Thymus (tissue), 11 donors: ENCODE measurements around the gene ZNRF2. TPM values are rescaled to one million over a fixed set of nuclear protein-coding genes. Genes with fewer than 3 reads are reported as not detected.
A peak's percentile ranks its signal among the peaks of the same experiment; 100 is the strongest.

Experiments
- DNase-seq, 9 donors: peaks; one replicate each; pipeline ENCODE4 v3.0.0-alpha.2; 2013; ENCODE audit warnings: low spot score in 9 of 9, low read depth in 6 of 9, missing footprints in 1 of 9
- H3K27ac ChIP-seq, 2 donors: one replicate each; pipeline ENCODE4 v1.5.1; 2013; ENCODE audit warnings: control low read depth in 1 of 2, low read depth in 1 of 2, low read length in 1 of 2, mild to moderate bottlenecking in 1 of 2, moderate library complexity in 1 of 2
- H3K27me3 ChIP-seq, 2 donors: one replicate each; pipeline ENCODE4 v1.5.1; 2013; ENCODE audit warnings: low read length in 1 of 2; ENCODE audit not compliant: control insufficient read depth in 2 of 2, insufficient read depth in 1 of 2
- H3K36me3 ChIP-seq, 2 donors: one replicate each; pipeline ENCODE4 v1.5.1; 2013; ENCODE audit warnings: low read length in 1 of 2, mild to moderate bottlenecking in 1 of 2, moderate library complexity in 1 of 2; ENCODE audit not compliant: control insufficient read depth in 2 of 2, insufficient read depth in 2 of 2
- H3K4me1 ChIP-seq, 2 donors: one replicate each; pipeline ENCODE4 v1.5.1; 2013; ENCODE audit warnings: low read length in 2 of 2; ENCODE audit not compliant: control insufficient read depth in 2 of 2, insufficient read depth in 2 of 2
- H3K4me3 ChIP-seq, 2 donors: one replicate each; pipeline ENCODE4 v1.5.1; 2013; ENCODE audit warnings: low read length in 2 of 2, control low read depth in 1 of 2, mild to moderate bottlenecking in 1 of 2
- H3K9me3 ChIP-seq, 2 donors: one replicate each; pipeline ENCODE4 v1.5.1; 2013; ENCODE audit warnings: low read length in 1 of 2, mild to moderate bottlenecking in 1 of 2; ENCODE audit not compliant: control insufficient read depth in 2 of 2, insufficient read depth in 1 of 2
- WGBS: extraction: QIAGEN DNeasy Blood & Tissue Kit; methylation state at CpG from one replicate; pipeline ENCODE4 v1.1.7; 2013; 5-methylcytosine and 5-hydroxymethylcytosine counted together
- polyA plus RNA-seq: library from polyadenylated mRNA; stranded (reverse); fragments of 200-250 nt; gene quantifications from one replicate; pipeline ENCODE4 v1.2.3, GENCODE V29; 2013
- total RNA-seq: library from RNA; stranded (reverse); fragments of 120-200 nt; gene quantifications from one replicate; pipeline ENCODE4 v1.2.4, GENCODE V29; 2013
- donor health status: healthy.

The ZNRF2 gene
- total and polyA plus RNA-seq, 2 donors: 10.5 to 12.8 TPM

DNA sequence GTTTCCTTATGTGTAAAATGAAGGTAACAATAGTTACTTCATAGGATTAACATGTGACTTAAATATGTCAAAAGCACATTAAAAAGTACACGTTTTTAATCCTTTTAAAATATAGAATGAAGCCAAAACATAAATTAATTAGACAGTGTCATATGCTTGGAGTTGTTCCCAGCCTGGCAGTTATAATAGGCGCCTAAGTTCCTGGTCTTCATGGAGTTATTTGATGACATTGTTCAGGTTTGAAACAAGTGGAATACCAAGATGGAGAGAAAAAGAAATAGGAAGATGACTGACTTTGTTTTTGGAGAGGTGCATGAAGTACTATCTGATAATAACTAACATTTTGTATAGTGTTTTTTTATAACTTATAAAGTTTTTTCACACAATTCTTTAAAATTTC is 67.3 kb downstream of the ZNRF2 start:
- no peak overlapping the region for H3K27ac ChIP-seq
- no peaks in the 10 kb centered on the region for H3K27me3 ChIP-seq
- H3K9me3 ChIP-seq: no peaks in the 10 kb centered on the region
- 85% methylated on average over 2 of the region's 2 CpGs for WGBS
- peaks cover 6 to 11% of the 10 kb centered on the region in 2 donors for H3K4me1 ChIP-seq
- no peaks in the 10 kb centered on the region for H3K36me3 ChIP-seq
- DNase-seq: no peak
- no peak overlapping the region for H3K4me3 ChIP-seq

DNA sequence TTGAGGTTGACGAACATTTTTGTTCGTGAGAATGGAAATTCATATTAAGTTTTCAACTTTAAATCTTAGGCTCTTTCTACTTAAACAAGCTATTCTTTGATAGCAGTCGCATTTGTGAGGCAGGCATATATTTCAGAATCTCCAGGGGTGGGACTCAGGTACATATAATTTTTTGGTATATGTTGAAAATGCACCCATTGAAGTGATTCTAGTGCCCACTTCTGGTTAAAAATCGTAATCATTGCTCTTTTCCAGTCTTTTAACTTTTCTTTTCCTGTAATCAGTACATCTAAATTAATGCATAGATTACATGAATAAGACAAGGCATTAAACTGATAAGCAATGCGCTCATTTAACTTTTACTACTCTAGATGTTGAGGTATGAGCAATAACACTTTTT is 67.8 kb downstream of the ZNRF2 start:
- Histone ChIP-seq H3K9me3 (no peaks in the 10 kb centered on the region), H3K27ac (no peak overlapping the region), H3K27me3 (no peaks in the 10 kb centered on the region), H3K36me3 (no peaks in the 10 kb centered on the region), H3K4me1 (peaks cover 6 to 10% of the 10 kb centered on the region in 2 donors), H3K4me3 (no peak overlapping the region)
- peak in 2 of 9 donors; percentile 9 to 37 for DNase-seq
- WGBS: 89% methylated on average over 5 of the region's 5 CpGs

DNA sequence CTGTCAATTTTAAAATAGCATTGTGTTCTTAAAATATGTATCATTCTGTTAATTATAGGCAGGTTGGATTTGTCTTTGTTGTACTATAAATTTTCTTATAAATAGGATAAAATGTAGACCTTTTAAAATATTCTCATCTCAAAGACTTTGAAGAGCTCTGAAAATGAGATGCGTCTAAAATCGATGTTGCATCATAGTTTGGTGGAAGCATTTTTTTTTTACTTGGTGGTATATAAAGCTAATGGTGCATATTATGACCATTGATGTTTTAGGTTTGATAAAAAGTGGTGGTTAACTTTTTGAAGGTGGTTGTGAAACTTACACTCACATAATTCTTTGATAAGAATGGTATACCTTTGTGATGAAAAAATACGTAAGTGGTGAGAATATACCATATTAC is 69.1 kb downstream of the ZNRF2 start:
- peaks cover under 1% of the 10 kb centered on the region in 2 donors for H3K4me1 ChIP-seq
- 98% methylated on average over 3 of the region's 3 CpGs for WGBS
- H3K27me3 ChIP-seq: no peaks in the 10 kb centered on the region

DNA sequence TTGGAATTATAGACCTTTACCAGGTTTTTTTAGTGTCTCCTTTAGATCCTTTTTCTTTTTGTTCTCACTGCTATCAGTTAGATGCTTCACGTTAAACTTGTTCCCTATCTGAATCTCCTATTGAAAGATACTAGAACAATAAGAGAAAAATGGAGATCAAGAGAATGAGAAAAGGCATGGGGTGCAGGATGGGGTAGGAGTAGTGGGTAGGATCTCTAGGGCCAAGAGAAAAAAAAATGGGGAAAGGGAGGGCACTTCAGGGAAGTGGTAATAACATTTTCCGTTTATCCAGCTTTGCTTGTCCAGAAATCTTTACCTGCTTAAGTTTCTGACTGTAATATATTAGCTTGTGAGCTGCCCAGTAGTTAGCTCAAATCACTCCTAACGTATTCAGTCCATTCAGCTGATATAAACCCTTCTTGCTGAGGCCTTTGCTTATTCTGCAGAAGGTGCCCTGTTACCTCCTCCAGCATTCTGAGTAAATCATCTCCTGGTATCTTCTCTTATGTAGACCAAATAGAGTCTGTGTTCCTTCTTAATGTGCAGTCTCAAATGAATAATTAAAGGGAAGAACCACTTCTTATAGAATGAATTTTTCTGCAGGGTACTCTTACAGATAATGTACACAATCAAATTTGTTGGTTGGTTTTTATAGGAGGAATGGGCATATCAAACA is 69.7 kb downstream of the ZNRF2 start:
- no peaks in the 10 kb centered on the region for H3K36me3 ChIP-seq
- WGBS: 98% methylated on average over 3 of the region's 3 CpGs
- no peaks in the 10 kb centered on the region for H3K4me1 ChIP-seq
- H3K27me3 ChIP-seq: no peaks in the 10 kb centered on the region
- DNase-seq: no peak
- no peak overlapping the region for H3K27ac ChIP-seq
- H3K9me3 ChIP-seq: no peaks in the 10 kb centered on the region
- H3K4me3 ChIP-seq: no peak overlapping the region

More for the DNA sequence above, 69.1 kb downstream of the ZNRF2 start:
- no peaks in the 10 kb centered on the region for H3K36me3 ChIP-seq
- DNase-seq: no peak
- H3K27ac ChIP-seq: no peak overlapping the region
- no peaks in the 10 kb centered on the region for H3K9me3 ChIP-seq
- H3K4me3 ChIP-seq: no peak overlapping the region

DNA sequence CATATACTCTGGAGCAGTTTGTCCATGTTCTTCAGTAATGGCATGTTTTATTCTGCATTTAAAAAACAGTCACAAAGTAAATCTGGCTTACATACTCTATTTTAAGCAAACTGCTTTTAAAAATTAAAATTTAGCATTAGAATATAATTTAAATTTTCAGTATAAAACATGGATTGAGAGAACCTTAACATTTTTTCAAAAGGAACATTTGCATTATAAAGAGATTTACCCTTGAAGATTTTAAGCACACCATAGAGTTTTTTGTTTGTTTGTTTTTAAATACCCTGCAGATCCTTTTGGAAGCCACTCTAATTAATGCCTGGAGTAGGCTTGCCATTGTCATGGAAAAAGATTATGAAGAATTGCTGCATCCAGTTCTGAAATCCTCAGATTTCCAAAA is 70.4 kb downstream of the ZNRF2 start:
- no peak for DNase-seq
- no peaks in the 10 kb centered on the region for H3K4me1 ChIP-seq
- H3K27ac ChIP-seq: no peak overlapping the region
- no peaks in the 10 kb centered on the region for H3K27me3 ChIP-seq
- no peak overlapping the region for H3K4me3 ChIP-seq
- no peaks in the 10 kb centered on the region for H3K9me3 ChIP-seq
- no peaks in the 10 kb centered on the region for H3K36me3 ChIP-seq

DNA sequence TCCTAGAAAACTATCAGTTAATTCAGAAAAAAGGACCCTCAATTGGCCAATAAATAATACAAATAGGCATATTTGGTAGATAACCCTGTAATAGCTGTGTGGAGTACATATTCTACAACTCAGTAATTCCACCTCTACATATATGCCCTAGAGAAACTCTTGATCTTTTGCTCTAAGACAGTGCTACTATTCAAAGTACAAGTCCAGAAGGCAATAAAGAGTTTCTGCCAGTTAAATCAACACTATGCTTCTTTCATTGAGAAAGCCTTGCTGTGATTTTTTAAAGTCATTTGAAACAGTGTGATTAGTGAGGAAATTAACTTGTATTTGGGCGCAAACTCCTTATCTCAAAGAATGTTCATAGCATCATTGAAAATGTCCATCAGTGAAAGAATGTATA is 75.6 kb downstream of the ZNRF2 start:
- no peak overlapping the region for H3K27ac ChIP-seq
- no peaks in the 10 kb centered on the region for H3K9me3 ChIP-seq
- DNase-seq: no peak
- WGBS: 100% methylated on average over 1 of the region's 1 CpG
- no peak overlapping the region for H3K4me3 ChIP-seq
- no peaks in the 10 kb centered on the region for H3K27me3 ChIP-seq
- no peaks in the 10 kb centered on the region for H3K4me1 ChIP-seq
- no peaks in the 10 kb centered on the region for H3K36me3 ChIP-seq

DNA sequence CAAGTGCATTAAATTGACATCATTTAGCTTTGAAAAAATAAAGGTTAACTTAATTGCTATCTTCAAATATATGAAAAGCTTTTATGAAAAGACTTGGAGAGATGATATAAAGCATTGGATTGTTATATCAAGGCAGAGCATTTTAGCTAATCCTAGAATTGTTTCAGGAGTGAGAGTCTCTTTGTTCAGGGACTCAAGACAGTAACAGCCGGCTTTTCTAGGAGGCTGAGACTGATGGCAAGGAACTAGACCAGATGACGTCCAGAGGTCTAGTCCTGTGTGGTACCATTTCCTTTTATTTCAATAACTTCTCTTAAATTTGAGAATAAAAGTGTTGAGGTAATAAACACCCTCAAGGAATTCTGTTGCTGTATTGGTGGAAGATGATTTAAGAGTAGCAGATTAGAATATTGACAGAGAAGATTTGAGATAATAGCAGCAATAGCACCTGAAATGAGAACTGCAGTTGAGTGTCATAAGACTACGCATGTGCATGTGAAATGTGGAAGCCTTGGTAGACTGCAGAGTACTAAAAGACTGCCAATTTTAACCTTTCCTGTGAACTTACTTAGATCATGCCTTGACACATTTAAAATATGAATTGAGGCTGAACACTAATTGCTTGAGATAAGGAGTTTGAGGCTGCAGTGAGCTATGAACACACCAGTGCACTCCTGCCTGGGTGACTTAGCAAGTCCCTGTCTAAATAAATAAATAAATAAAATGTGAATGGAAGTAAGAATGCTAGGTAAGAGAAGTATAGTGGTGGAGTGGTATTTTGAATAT is 79.6 kb downstream of the ZNRF2 start:
- H3K9me3 ChIP-seq: no peaks in the 10 kb centered on the region
- no peaks in the 10 kb centered on the region for H3K27me3 ChIP-seq
- peaks cover 0 to 4% of the 10 kb centered on the region in 2 donors for H3K36me3 ChIP-seq
- no peak overlapping the region for H3K4me3 ChIP-seq
- no peak for DNase-seq
- no peaks in the 10 kb centered on the region for H3K4me1 ChIP-seq
- WGBS: 97% methylated on average over 3 of the region's 3 CpGs
- H3K27ac ChIP-seq: no peak overlapping the region

DNA sequence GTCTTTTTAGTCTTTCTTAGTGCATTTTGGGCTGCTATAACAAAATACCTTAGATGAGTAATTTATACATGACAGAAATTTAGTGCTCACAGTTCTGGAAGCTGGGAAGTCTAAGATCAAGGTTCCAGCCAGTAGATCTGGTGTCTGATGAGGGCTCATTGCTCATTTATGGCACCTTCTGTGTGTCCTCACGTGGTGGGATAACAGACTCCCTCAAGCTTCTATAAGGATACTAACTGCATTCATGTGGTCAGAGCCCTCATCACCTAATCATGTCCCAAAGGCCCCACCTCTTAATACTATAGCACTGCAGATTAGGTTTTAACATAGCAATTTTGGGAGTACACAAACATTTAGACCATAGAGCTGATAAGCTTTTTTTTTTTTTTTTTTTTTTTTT is 80.4 kb downstream of the ZNRF2 start:
- peaks cover 0 to 4% of the 10 kb centered on the region in 2 donors for H3K36me3 ChIP-seq
- H3K4me1 ChIP-seq: no peaks in the 10 kb centered on the region
- H3K4me3 ChIP-seq: no peak overlapping the region
- 95% methylated on average over 1 of the region's 1 CpG for WGBS
- no peaks in the 10 kb centered on the region for H3K9me3 ChIP-seq
- no peaks in the 10 kb centered on the region for H3K27me3 ChIP-seq
- H3K27ac ChIP-seq: no peak overlapping the region
- DNase-seq: no peak

DNA sequence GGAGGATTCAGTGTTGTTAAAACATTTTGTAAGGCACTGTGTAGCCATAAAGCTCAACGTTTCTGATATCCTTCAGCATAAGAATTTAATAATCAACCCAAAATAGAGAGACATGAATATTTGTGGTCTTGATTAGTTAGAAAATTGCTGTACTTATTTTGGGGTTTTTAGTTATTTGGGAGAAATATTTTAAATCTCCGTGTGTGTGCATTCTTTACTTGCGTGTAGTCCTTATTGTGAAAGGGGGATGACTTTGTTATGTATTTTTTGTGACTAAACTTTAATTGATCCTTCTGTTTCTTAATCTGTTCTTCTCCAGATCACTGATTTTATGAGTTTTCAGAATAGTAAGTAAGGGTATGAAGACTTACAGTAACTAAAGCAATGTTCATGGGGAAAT is 81.2 kb downstream of the ZNRF2 start:
- 97% methylated on average over 3 of the region's 3 CpGs for WGBS
- Histone ChIP-seq H3K27ac (no peak overlapping the region), H3K36me3 (peaks cover 0 to 4% of the 10 kb centered on the region in 2 donors), H3K4me1 (no peaks in the 10 kb centered on the region), H3K4me3 (no peak overlapping the region), H3K27me3 (no peaks in the 10 kb centered on the region), H3K9me3 (no peaks in the 10 kb centered on the region)
- DNase-seq: no peak
